Fibroblast of skin of scalp (primary cell): ENCODE measurements around the gene REV3L.
A peak's percentile ranks its signal among the peaks of the same experiment; 100 is the strongest.

ENCODE experiments used
- DNase-seq: peaks from one replicate; pipeline ENCODE4 v3.0.0-alpha.2; 2013

Gene REV3L

GRCh38 chr6:111469543-111469942 lies 13.5 kb downstream of the REV3L start:
- no peak for DNase-seq

DNA sequence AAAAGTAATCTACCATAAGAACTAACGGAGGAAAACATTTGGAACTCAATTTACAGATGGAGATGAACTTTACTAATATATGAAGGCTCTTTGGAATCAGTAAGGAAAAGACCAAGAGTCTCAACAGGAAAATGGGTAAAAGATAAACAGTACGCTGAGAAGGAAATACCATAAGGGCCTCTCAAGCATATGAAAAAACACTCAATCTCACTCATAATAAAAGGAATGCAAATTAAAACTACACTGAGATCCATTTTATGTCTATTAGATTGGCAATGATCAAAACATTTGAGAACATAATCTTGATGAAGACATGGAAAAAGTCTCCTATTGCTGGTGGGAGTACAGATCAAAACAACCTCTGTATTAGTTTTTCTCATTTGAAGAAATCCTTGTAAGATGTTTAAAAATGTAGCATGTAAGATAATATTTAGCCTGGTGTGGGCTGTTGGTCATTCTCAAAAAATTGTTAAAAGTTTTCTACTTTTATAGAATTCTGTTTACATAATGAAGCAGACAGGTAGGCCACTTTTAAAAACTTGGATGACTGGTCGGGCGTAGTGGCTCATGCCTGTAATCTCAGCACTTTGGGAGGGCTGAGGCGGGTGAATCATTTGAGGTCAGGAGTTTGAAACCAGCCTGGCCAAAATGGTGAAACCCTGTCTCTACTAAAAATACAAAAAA lies 14.5 kb downstream of the REV3L start:
- DNase-seq = no peak

DNA sequence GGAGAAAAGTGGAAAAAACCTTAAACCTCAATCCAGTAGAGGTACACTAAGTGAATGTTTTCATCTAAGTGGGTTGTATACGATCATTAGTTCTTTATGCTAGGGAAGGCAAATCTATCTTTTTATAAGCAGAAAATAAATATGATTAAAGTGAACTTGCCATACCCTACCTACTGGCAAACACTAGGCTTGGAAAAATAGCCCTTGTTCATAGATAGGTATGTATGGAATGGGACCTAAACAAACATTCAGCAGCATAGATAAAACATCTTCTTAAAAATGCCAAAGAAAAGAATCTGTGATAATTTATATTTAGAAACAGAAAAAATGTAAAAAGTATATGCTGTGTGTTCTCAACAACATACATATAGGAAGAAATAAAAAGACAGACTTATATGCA lies 18.8 kb downstream of the REV3L start:
- DNase-seq = no peak

DNA sequence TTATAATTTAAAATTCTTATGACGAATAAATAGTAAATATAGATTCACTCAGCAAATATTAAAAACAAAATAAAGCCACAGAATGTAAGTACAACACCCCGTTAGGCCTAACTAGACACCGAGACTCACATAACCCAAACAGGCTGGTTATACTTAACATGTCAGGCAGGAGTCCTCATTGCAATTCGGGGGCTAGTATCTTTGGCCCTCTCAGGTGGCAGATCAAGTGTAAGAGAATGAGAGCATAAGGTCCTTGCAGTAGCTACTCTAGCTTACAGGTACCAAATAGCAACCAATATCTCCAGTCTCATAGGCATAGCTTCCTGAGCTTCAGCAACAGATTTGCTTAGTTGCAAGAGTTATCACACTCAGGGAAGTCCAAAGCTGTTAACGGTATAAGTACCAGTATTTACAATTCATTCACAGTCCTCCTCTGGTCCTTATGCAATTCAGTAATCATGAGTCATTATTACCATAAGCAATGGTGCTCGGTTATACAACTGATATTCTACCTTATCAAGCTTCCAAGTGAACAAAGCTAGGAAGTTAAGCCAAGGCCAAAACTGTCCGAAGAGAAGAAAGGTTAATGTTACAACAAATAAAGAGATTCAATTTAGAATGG lies 20.1 kb downstream of the REV3L start:
- DNase-seq = no peak

DNA sequence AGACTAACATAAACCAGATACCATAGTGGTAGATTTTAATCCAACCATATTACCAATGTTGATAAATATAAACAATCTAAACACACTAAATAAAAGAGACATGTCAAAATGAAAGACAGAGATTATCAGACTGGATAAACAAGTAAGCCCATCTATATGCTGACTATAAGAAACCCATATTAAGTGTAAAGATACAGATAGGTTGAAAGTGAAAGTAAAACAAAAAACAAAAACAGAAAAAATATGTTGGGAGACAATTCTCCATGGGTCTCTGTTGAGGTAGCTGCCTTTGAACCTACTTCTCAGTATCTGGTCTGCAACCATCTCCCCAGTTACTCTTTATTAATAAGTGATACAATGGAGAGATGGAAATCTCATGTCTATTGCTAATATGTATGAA lies 21.2 kb downstream of the REV3L start:
- no peak for DNase-seq

DNA sequence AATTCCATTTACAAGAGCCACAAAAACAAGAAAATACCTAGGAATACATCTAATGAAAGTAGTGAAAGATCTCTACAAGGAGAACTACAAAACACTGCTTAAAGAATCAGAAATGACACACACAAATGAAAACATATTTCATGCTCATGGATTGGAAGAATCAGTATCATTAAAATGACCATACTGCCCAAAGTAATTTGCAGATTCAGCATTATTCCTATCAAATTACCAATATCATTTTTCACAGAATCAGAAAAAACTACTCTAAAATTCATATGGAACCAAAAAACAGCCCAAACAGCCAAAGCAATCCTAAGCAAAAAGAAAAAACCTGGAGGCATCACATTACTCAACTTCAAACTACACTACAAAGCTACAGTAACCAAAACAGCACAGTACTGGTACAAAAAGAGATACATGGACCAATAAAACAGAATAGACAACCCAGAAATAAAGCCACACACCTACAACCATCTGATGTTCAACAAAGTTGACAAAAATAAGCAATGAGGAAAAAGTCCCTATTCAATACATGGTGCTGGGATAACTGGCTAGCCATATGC lies 24.3 kb downstream of the REV3L start:
- no peak for DNase-seq

DNA sequence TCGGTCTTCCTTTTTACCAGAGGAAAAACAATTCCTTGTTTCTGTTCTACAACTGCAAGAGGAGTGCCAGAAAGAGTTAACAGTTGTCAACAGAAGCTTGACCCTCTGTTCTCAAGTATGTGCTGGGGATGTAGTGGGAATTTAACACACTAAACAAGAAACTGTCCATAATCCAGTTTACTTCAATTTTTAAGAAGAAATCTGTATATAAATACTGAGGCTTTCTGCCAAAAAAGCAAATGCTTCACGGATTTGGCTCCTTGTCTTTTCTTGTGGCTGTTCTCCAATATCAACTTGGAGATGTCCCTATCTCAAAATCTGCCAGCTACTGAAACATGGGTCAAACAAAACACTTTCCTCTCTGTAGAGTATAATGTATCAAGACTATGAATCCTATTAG lies 26.8 kb downstream of the REV3L start:
- DNase-seq = no peak

DNA sequence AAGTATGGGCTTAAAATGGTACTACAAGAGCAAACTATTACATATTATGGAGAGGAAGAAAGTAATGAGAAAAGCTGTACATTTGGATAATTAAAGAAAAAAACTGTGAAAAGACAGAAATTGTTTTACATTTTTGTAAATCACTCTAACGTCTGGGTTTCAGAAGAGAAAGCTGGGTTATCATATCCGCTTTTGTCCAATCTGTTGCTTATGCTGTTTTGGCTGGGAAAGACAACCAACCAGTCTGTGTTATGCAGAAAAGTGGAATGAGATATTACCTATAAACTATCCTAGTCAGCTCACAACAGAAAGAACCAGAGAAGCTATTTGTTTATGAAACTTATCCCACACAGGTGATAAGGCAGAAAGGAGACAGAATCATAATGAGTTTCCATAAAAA lies 32.4 kb downstream of the REV3L start:
- no peak for DNase-seq

- no peak for DNase-seq
These were observed 32.9 kb downstream of the REV3L start for GRCh38 chr6:111450087-111450486.

DNA sequence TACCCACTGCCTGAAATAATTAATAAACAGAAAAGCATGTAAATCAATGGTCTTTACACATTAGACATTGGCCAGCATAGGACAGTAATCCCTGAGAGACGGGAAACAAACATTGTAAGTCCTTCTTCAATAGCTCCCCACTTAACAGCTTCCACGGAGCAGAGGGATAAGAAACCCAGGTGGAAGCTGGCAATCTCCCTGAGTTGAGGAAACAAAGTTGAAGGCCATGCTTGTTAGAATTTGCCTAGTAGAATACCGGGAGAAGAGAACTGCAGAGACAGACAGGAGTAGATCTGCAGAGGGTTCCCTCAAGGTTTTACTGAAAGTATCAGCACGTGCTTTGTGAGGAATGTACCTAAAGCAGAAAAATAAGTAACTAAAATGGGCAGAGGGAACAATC lies 33.9 kb downstream of the REV3L start:
- no peak for DNase-seq

DNA sequence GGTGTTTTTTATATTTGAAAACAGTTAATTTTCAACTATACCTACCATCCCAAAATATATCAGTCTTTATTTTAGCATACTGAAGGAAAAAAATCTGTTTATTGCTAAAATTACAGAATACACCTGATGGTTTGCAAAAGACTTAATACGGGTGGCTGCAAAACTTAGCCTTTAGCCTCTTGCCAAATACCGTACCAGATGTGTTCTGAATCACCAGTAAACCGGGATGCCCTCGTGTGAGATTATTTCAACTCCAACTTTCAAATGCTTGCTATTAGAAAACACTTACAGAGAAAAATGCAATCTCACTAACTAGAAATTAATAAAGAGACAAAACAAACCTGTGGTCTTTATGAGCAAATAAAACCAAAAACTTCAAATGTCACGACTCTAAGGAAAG lies 36.0 kb downstream of the REV3L start:
- DNase-seq = no peak

- no peak for DNase-seq
These were observed 37.2 kb downstream of the REV3L start for GRCh38 chr6:111445861-111446267.

DNA sequence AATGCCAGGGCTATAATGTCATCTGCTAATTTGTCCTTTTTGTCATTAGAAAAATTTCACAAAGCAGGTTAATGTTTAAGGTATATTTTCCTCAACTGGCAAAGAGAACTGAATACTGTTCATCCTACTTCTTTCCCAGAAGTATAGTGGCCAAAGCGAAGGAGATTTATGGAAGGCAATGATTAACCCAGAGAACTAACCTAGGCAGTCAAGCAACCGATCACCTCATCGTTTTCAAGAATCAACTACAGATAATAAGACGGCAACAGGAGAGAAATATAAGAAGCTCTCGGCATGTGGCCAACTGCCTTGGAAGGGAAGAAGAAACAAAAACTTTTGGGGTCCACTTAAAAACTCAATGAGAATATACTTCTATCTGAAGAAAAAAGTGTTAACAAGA lies 38.2 kb downstream of the REV3L start:
- DNase-seq = no peak

- DNase-seq = no peak
These were observed 41.3 kb downstream of the REV3L start for GRCh38 chr6:111441678-111442243.

DNA sequence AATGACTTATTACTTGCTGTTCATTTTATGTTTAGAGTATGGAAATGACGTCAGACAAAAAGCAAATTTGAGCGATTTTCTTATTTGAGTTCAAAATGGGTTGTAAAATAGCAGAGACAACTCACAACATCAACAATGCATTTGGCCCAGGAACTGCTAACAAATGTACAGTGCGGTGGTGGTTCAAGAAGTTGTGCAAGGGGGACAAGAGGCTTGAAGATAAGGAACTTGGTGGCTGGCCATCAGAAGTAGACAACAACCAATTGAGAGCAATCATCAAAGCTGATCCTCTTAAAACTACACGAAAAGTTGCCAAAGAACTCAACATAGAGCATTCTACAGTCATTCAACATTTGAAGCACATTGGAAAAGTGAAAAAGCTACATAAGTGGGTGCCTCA lies 43.8 kb downstream of the REV3L start:
- DNase-seq = no peak

- DNase-seq = no peak
These were observed 45.4 kb downstream of the REV3L start for GRCh38 chr6:111437573-111437972.

DNA sequence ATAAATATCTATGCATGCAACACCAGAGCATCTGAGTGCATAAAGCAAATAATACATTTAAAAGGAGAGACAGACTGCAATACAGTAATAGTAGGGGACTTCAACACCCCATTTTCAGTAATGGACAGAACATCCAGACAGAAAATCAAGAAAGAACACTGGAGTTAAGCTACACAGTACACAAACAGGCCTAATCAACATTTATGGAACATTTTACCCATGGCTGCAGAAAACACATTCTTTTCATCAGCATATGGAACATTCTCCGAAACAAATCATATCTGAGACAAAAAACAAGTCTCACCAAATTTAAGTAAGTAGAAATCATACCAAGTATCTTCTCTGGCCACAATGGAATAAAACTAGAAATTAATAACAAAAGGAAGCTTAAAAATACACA lies 50.5 kb downstream of the REV3L start:
- DNase-seq = no peak

GRCh38 chr6:111430605-111431376 lies 52.2 kb downstream of the REV3L start:
- no peak for DNase-seq

GRCh38 chr6:111429571-111429970 lies 53.4 kb downstream of the REV3L start:
- DNase-seq = no peak

GRCh38 chr6:111428811-111429210 lies 54.2 kb downstream of the REV3L start:
- DNase-seq = no peak

GRCh38 chr6:111427341-111428116 lies 55.5 kb downstream of the REV3L start:
- DNase-seq = peak; percentile 69
